GM12878 (cell line): ENCODE results near the gene MYO1H.

Source experiments
- POLR2A ChIP-seq: IDR thresholded peaks from 2 replicates; pipeline ENCODE4 v1.6.1; 2011; ENCODE audit warnings: low read depth, mild to moderate bottlenecking, low read length
- SMC3 ChIP-seq: IDR thresholded peaks from 2 replicates; pipeline ENCODE4 v1.6.1; 2011; ENCODE audit warnings: low read length, improper control_type of control experiment, borderline replicate concordance
- USF2 ChIP-seq: IDR thresholded peaks from 2 replicates; pipeline ENCODE4 v1.6.1; 2011; ENCODE audit warnings: low read depth, low read length, improper control_type of control experiment, borderline replicate concordance
- YY1 ChIP-seq: IDR thresholded peaks from 2 replicates; pipeline ENCODE4 v1.6.1; 2011; ENCODE audit warnings: low read depth, mild to moderate bottlenecking, low read length

- TF ChIP-seq SMC3 (no peak), USF2 (no peak), YY1 (no peak), POLR2A (no peak)
These were observed 132.7 kb downstream of the MYO1H start for GRCh38 chr12:109480356-109480755.
